ENCODE results near the gene ZCCHC24.

Gene ZCCHC24

GRCh38 chr10:79415736-79416577 lies 29.5 kb downstream of the ZCCHC24 start:
- Histone ChIP-seq H3K4me1 (ENCODE audit: insufficient read depth, insufficient read length) (peaks cover 5% of the 10 kb centered on the region), H3K4me3 (ENCODE audit: insufficient read length, low read depth) (no peak overlapping the region), H3K9ac (ENCODE audit: insufficient read length, low read depth) (no peak overlapping the region), H3K27me3 (ENCODE audit: insufficient read depth, insufficient read length) (no peaks in the 10 kb centered on the region), H3K9me3 (ENCODE audit: insufficient read depth, low read length) (no peaks in the 10 kb centered on the region), H3K36me3 (ENCODE audit: insufficient read depth, insufficient read length, low read length) (peaks cover 20% of the 10 kb centered on the region)
- no peak for TF ChIP-seq ZNF274 (IDR thresholded peaks at IDR 0.05; ENCODE audit: low read depth, low read length)
- TF ChIP-seq SUZ12 (IDR thresholded peaks at IDR 0.05; ENCODE audit: extremely low read depth, insufficient read depth, insufficient read length), result no peak
- TF ChIP-seq YY1 (IDR thresholded peaks at IDR 0.05; ENCODE audit: insufficient read depth, insufficient read length), result no peak
- DNase-seq (ENCODE audit: low read depth, low spot score), result no peak

GRCh38 chr10:79414714-79415113 lies 30.7 kb downstream of the ZCCHC24 start:
- H3K9me3 ChIP-seq (ENCODE audit: insufficient read depth, low read length), result no peaks in the 10 kb centered on the region
- no peak overlapping the region for H3K9ac ChIP-seq (ENCODE audit: insufficient read length, low read depth)
- H3K27me3 ChIP-seq (ENCODE audit: insufficient read depth, insufficient read length), result no peaks in the 10 kb centered on the region
- DNase-seq (ENCODE audit: low read depth, low spot score), result no peak
- TF ChIP-seq ZNF274 (IDR thresholded peaks at IDR 0.05; ENCODE audit: low read depth, low read length) (no peak), YY1 (IDR thresholded peaks at IDR 0.05; ENCODE audit: insufficient read depth, insufficient read length) (no peak), SUZ12 (IDR thresholded peaks at IDR 0.05; ENCODE audit: extremely low read depth, insufficient read depth, insufficient read length) (no peak)
- peaks cover 4% of the 10 kb centered on the region for H3K4me1 ChIP-seq (ENCODE audit: insufficient read depth, insufficient read length)
- H3K36me3 ChIP-seq (ENCODE audit: insufficient read depth, insufficient read length, low read length), result peaks cover 20% of the 10 kb centered on the region
- H3K4me3 ChIP-seq (ENCODE audit: insufficient read length, low read depth), result no peak overlapping the region

GRCh38 chr10:79413196-79413595 lies 32.2 kb downstream of the ZCCHC24 start:
- no peak for DNase-seq (ENCODE audit: low read depth, low spot score)
- TF ChIP-seq ZNF274 (IDR thresholded peaks at IDR 0.05; ENCODE audit: low read depth, low read length), result no peak
- TF ChIP-seq YY1 (IDR thresholded peaks at IDR 0.05; ENCODE audit: insufficient read depth, insufficient read length), result no peak
- TF ChIP-seq SUZ12 (IDR thresholded peaks at IDR 0.05; ENCODE audit: extremely low read depth, insufficient read depth, insufficient read length), result no peak

GRCh38 chr10:79412516-79412915 lies 32.9 kb downstream of the ZCCHC24 start:
- DNase-seq (ENCODE audit: low read depth, low spot score), result no peak
- peaks cover 2% of the 10 kb centered on the region for H3K4me1 ChIP-seq (ENCODE audit: insufficient read depth, insufficient read length)

More at GRCh38 chr10:79413196-79413595, 32.2 kb downstream of the ZCCHC24 start:
- Histone ChIP-seq H3K27me3 (ENCODE audit: insufficient read depth, insufficient read length) (no peaks in the 10 kb centered on the region), H3K4me1 (ENCODE audit: insufficient read depth, insufficient read length) (peaks cover 2% of the 10 kb centered on the region), H3K4me3 (ENCODE audit: insufficient read length, low read depth) (no peak overlapping the region), H3K9ac (ENCODE audit: insufficient read length, low read depth) (no peak overlapping the region), H3K36me3 (ENCODE audit: insufficient read depth, insufficient read length, low read length) (peaks cover 9% of the 10 kb centered on the region), H3K9me3 (ENCODE audit: insufficient read depth, low read length) (no peaks in the 10 kb centered on the region)

GRCh38 chr10:79411546-79412495 lies 33.6 kb downstream of the ZCCHC24 start:
- no peak overlapping the region for H3K9ac ChIP-seq (ENCODE audit: insufficient read length, low read depth)
- DNase-seq (ENCODE audit: low read depth, low spot score), result no peak
- peaks cover 2% of the 10 kb centered on the region for H3K36me3 ChIP-seq (ENCODE audit: insufficient read depth, insufficient read length, low read length)
- TF ChIP-seq SUZ12 (IDR thresholded peaks at IDR 0.05; ENCODE audit: extremely low read depth, insufficient read depth, insufficient read length) (no peak), ZNF274 (IDR thresholded peaks at IDR 0.05; ENCODE audit: low read depth, low read length) (no peak), YY1 (IDR thresholded peaks at IDR 0.05; ENCODE audit: insufficient read depth, insufficient read length) (no peak)
- H3K4me3 ChIP-seq (ENCODE audit: insufficient read length, low read depth), result no peak overlapping the region
- H3K4me1 ChIP-seq (ENCODE audit: insufficient read depth, insufficient read length), result peaks cover 2% of the 10 kb centered on the region
- H3K27me3 ChIP-seq (ENCODE audit: insufficient read depth, insufficient read length), result no peaks in the 10 kb centered on the region
- no peaks in the 10 kb centered on the region for H3K9me3 ChIP-seq (ENCODE audit: insufficient read depth, low read length)

More at GRCh38 chr10:79412516-79412915, 32.9 kb downstream of the ZCCHC24 start:
- Histone ChIP-seq H3K4me3 (ENCODE audit: insufficient read length, low read depth) (no peak overlapping the region), H3K36me3 (ENCODE audit: insufficient read depth, insufficient read length, low read length) (peaks cover 3% of the 10 kb centered on the region), H3K9me3 (ENCODE audit: insufficient read depth, low read length) (no peaks in the 10 kb centered on the region), H3K27me3 (ENCODE audit: insufficient read depth, insufficient read length) (no peaks in the 10 kb centered on the region), H3K9ac (ENCODE audit: insufficient read length, low read depth) (no peak overlapping the region)
- no peak for TF ChIP-seq SUZ12 (IDR thresholded peaks at IDR 0.05; ENCODE audit: extremely low read depth, insufficient read depth, insufficient read length)
- TF ChIP-seq YY1 (IDR thresholded peaks at IDR 0.05; ENCODE audit: insufficient read depth, insufficient read length), result no peak
- no peak for TF ChIP-seq ZNF274 (IDR thresholded peaks at IDR 0.05; ENCODE audit: low read depth, low read length)

- no peak overlapping the region for H3K4me3 ChIP-seq (ENCODE audit: insufficient read length, low read depth)
- H3K36me3 ChIP-seq (ENCODE audit: insufficient read depth, insufficient read length, low read length), result peaks cover 2% of the 10 kb centered on the region
- no peaks in the 10 kb centered on the region for H3K9me3 ChIP-seq (ENCODE audit: insufficient read depth, low read length)
- H3K27me3 ChIP-seq (ENCODE audit: insufficient read depth, insufficient read length), result no peaks in the 10 kb centered on the region
- H3K9ac ChIP-seq (ENCODE audit: insufficient read length, low read depth), result no peak overlapping the region
- H3K4me1 ChIP-seq (ENCODE audit: insufficient read depth, insufficient read length), result peaks cover 7% of the 10 kb centered on the region
- DNase-seq (ENCODE audit: low read depth, low spot score), result no peak
- no peak for TF ChIP-seq ZNF274 (IDR thresholded peaks at IDR 0.05; ENCODE audit: low read depth, low read length)
- TF ChIP-seq YY1 (IDR thresholded peaks at IDR 0.05; ENCODE audit: insufficient read depth, insufficient read length), result no peak
- TF ChIP-seq SUZ12 (IDR thresholded peaks at IDR 0.05; ENCODE audit: extremely low read depth, insufficient read depth, insufficient read length), result no peak
Observed at GRCh38 chr10:79410315-79411094, 34.9 kb downstream of the ZCCHC24 start.

Measured in NT2/D1 (cell line).